ENCODE measurements around the gene C9orf153. TPM values are rescaled to one million over a fixed set of nuclear protein-coding genes. Genes with fewer than 3 reads are reported as not detected.

Gene C9orf153
- total RNA-seq, 1 donor from 2014 or later = 0.23 TPM

- intact Hi-C loops (cut with DNase I) = no loop called here
- H3K36me3 ChIP-seq = no peaks in the 10 kb centered on the region
- no peaks in the 10 kb centered on the region for H3K27me3 ChIP-seq
- ATAC-seq = no peak
- no peak for DNase-seq
- TF ChIP-seq CTCF (IDR thresholded peaks at IDR 0.05) = no peak
- H3K9me3 ChIP-seq = peaks cover 10% of the 10 kb centered on the region
- no peak overlapping the region for H3K4me3 ChIP-seq
- H3K4me1 ChIP-seq = no peaks in the 10 kb centered on the region
- H3K27ac ChIP-seq = no peak overlapping the region
Observed at GRCh38 chr9:86250123-86250522, 9.3 kb downstream of the C9orf153 start.

- intact Hi-C loops (cut with DNase I) = no loop called here
- TF ChIP-seq CTCF (IDR thresholded peaks at IDR 0.05) = no peak
- Histone ChIP-seq H3K36me3 (no peaks in the 10 kb centered on the region), H3K4me3 (no peak overlapping the region), H3K27me3 (no peaks in the 10 kb centered on the region), H3K9me3 (peaks cover 10% of the 10 kb centered on the region), H3K27ac (no peak overlapping the region), H3K4me1 (no peaks in the 10 kb centered on the region)
- ATAC-seq = no peak
- no peak for DNase-seq
Observed at GRCh38 chr9:86248746-86249145, 10.7 kb downstream of the C9orf153 start.

- no peak for ATAC-seq
- Histone ChIP-seq H3K4me1 (no peaks in the 10 kb centered on the region), H3K27me3 (no peaks in the 10 kb centered on the region), H3K27ac (no peak overlapping the region), H3K9me3 (no peaks in the 10 kb centered on the region), H3K36me3 (no peaks in the 10 kb centered on the region), H3K4me3 (no peak overlapping the region)
- intact Hi-C loops (cut with DNase I) = no loop called here
- peak; percentile 14 for TF ChIP-seq CTCF (IDR thresholded peaks at IDR 0.05)
- no peak for DNase-seq
Observed at GRCh38 chr9:86246752-86247161, 12.7 kb downstream of the C9orf153 start.

GRCh38 chr9:86242071-86242470 is 17.4 kb downstream of the C9orf153 start:
- Histone ChIP-seq H3K27ac (no peak overlapping the region), H3K27me3 (no peaks in the 10 kb centered on the region), H3K4me3 (no peak overlapping the region), H3K9me3 (no peaks in the 10 kb centered on the region), H3K36me3 (no peaks in the 10 kb centered on the region), H3K4me1 (no peaks in the 10 kb centered on the region)
- no peak for TF ChIP-seq CTCF (IDR thresholded peaks at IDR 0.05)
- intact Hi-C loops (cut with DNase I) = no loop called here
- DNase-seq = no peak
- peak; percentile 48 for ATAC-seq

GRCh38 chr9:86241216-86241615 is 18.2 kb downstream of the C9orf153 start:
- H3K36me3 ChIP-seq = no peaks in the 10 kb centered on the region
- intact Hi-C loops (cut with DNase I) = no loop called here
- H3K9me3 ChIP-seq = no peaks in the 10 kb centered on the region
- H3K4me1 ChIP-seq = no peaks in the 10 kb centered on the region
- no peak for TF ChIP-seq CTCF (IDR thresholded peaks at IDR 0.05)
- DNase-seq = no peak
- no peaks in the 10 kb centered on the region for H3K27me3 ChIP-seq
- ATAC-seq = no peak
- no peak overlapping the region for H3K27ac ChIP-seq
- H3K4me3 ChIP-seq = no peak overlapping the region
